ENCODE results near the gene LDLRAD3. TPM values are rescaled to one million over a fixed set of nuclear protein-coding genes. Genes with fewer than 3 reads are reported as not detected.
"Not testable (repeated sequence)": the region's sequence is repeated elsewhere in the genome, so short reads cannot be mapped to it uniquely, and the experiment has no call there.

Gene LDLRAD3
- total RNA-seq, 3 donors from 2014 or later = 1.0 to 8.1 (median 2.0) TPM

- Histone ChIP-seq H3K36me3 (ENCODE audit: low read depth) (no peaks in the 10 kb centered on the region), H3K9me3 (no peaks in the 10 kb centered on the region), H3K4me1 (ENCODE audit: low read depth) (no peaks in the 10 kb centered on the region), H3K4me3 (no peak overlapping the region)
- TF ChIP-seq CTCF (IDR thresholded peaks at IDR 0.05) = no peak
- no peak for ATAC-seq
- intact Hi-C loops (cut with DNase I, micrococcal nuclease) = no loop called here
- DNase-seq = no peak
Observed at GRCh38 chr11:36010010-36010740, 66.3 kb downstream of the LDLRAD3 start.

- TF ChIP-seq CTCF (IDR thresholded peaks at IDR 0.05) = no peak
- H3K4me3 ChIP-seq = no peak overlapping the region
- H3K9me3 ChIP-seq = no peaks in the 10 kb centered on the region
- intact Hi-C loops (cut with DNase I, micrococcal nuclease) = no loop called here
- H3K36me3 ChIP-seq (ENCODE audit: low read depth) = no peaks in the 10 kb centered on the region
- DNase-seq (no peak), ATAC-seq (no peak)
- H3K4me1 ChIP-seq (ENCODE audit: low read depth) = no peaks in the 10 kb centered on the region
Observed at GRCh38 chr11:36011574-36011973, 67.7 kb downstream of the LDLRAD3 start.

- H3K4me3 ChIP-seq = no peak overlapping the region
- no peak for TF ChIP-seq CTCF (IDR thresholded peaks at IDR 0.05)
- H3K4me1 ChIP-seq (ENCODE audit: low read depth) = no peaks in the 10 kb centered on the region
- ATAC-seq (no peak), DNase-seq (no peak)
- intact Hi-C loops (cut with DNase I, micrococcal nuclease) = no loop called here
- H3K36me3 ChIP-seq (ENCODE audit: low read depth) = no peaks in the 10 kb centered on the region
- H3K9me3 ChIP-seq = no peaks in the 10 kb centered on the region
Observed at GRCh38 chr11:36012455-36012854, 68.6 kb downstream of the LDLRAD3 start.

- Histone ChIP-seq H3K36me3 (ENCODE audit: low read depth) (no peaks in the 10 kb centered on the region), H3K4me3 (no peak overlapping the region), H3K4me1 (ENCODE audit: low read depth) (no peaks in the 10 kb centered on the region), H3K9me3 (no peaks in the 10 kb centered on the region)
- no peak for TF ChIP-seq CTCF (IDR thresholded peaks at IDR 0.05)
- intact Hi-C loops (cut with DNase I, micrococcal nuclease) = no loop called here
- DNase-seq = no peak
- ATAC-seq = no peak
Observed at GRCh38 chr11:36012979-36013378, 69.1 kb downstream of the LDLRAD3 start.

- H3K4me3 ChIP-seq; intact Hi-C loops (cut with DNase I, micrococcal nuclease); DNase-seq; ATAC-seq; H3K4me1 ChIP-seq (ENCODE audit: low read depth); H3K9me3 ChIP-seq; H3K36me3 ChIP-seq (ENCODE audit: low read depth): not testable (repeated sequence)
Observed at GRCh38 chr11:36013446-36013845, 69.6 kb downstream of the LDLRAD3 start.

GRCh38 chr11:36013950-36014897, 70.4 kb downstream of the LDLRAD3 start:
- Histone ChIP-seq H3K4me1 (ENCODE audit: low read depth) (no peaks in the 10 kb centered on the region), H3K9me3 (no peaks in the 10 kb centered on the region), H3K4me3 (no peak overlapping the region), H3K36me3 (ENCODE audit: low read depth) (no peaks in the 10 kb centered on the region)
- ATAC-seq (no peak), DNase-seq (no peak)
- no peak for TF ChIP-seq CTCF (IDR thresholded peaks at IDR 0.05)
- intact Hi-C loops (cut with DNase I, micrococcal nuclease) = no loop called here
